HEK293 (cell line): ENCODE measurements around the gene ZKSCAN5.
"Not testable (repeated sequence)": the region's sequence is repeated elsewhere in the genome, so short reads cannot be mapped to it uniquely, and the experiment has no call there.

ENCODE experiments used
- CTCF ChIA-PET: fragments of 350-600 bp; formaldehyde crosslinking; extraction: SDS; loops from one replicate; lab custom pipeline; 2021; ENCODE audit warnings: antibody characterized with exemption; lab: Yijun Ruan, JAX
- POLR2A ChIA-PET: fragments of 300-600 bp; formaldehyde crosslinking; extraction: SDS; loops from one replicate; lab custom pipeline; 2020; ENCODE audit warnings: antibody characterized with exemption, inconsistent platforms; lab: Yijun Ruan, JAX
- H3K27ac ChIP-seq: fragments of 200-500 bp; sonication (Bioruptor generic); 2 replicates; pipeline ENCODE4 v1.5.1; 2014; ENCODE audit warnings: low read depth, low read length, control low read depth, inconsistent platforms; ENCODE audit errors: extremely low read depth
- H3K36me3 ChIP-seq, 2 experiments: fragments of 200-500 bp in 1 of 2; sonication (Bioruptor generic) in 1 of 2; 1 replicate in 1 of 2; 2 replicates in 1 of 2; pipeline ENCODE4 v1.5.1; 2014 to 2017; ENCODE audit warnings: inconsistent platforms in 2 of 2, low read length in 2 of 2; ENCODE audit not compliant: control insufficient read depth in 2 of 2, insufficient read depth in 1 of 2
- H3K4me1 ChIP-seq: fragments of 200-500 bp; sonication (Bioruptor generic); 2 replicates; pipeline ENCODE4 v1.5.1; 2014; ENCODE audit warnings: mild to moderate bottlenecking, low read length, inconsistent platforms; ENCODE audit not compliant: control insufficient read depth, insufficient read depth
- H3K4me3 ChIP-seq: 2 replicates; pipeline ENCODE4 v1.5.1; 2011; ENCODE audit warnings: low read depth, mild to moderate bottlenecking, control low read depth, low read length, moderate library complexity
- H3K9me3 ChIP-seq: fragments of 200-500 bp; sonication (Bioruptor generic); 2 replicates; pipeline ENCODE4 v1.5.1; 2014; ENCODE audit warnings: low read depth, low read length, inconsistent platforms; ENCODE audit not compliant: control insufficient read depth, insufficient read depth
- EGR2 ChIP-seq: fragments of 450-650 bp; formaldehyde crosslinking; IDR thresholded peaks from 2 replicates; pipeline ENCODE4 v1.5.1; 2016; ENCODE audit warnings: low read depth, missing biosample characterization, missing genetic modification characterization
- FEZF1 ChIP-seq: fragments of 450-650 bp; formaldehyde crosslinking; IDR thresholded peaks from 2 replicates; pipeline ENCODE4 v1.5.1; 2016; ENCODE audit warnings: missing biosample characterization, missing genetic modification characterization
- GLIS1 ChIP-seq: fragments of 450-650 bp; formaldehyde crosslinking; IDR thresholded peaks from 2 replicates; pipeline ENCODE4 v1.5.1; 2016; ENCODE audit warnings: missing biosample characterization, missing genetic modification characterization
- GLIS2 ChIP-seq: fragments of 450-650 bp; formaldehyde crosslinking; IDR thresholded peaks from 2 replicates; pipeline ENCODE4 v1.5.1; 2016; ENCODE audit warnings: missing biosample characterization, missing genetic modification characterization
- KLF16 ChIP-seq: fragments of 450-650 bp; formaldehyde crosslinking; IDR thresholded peaks from 2 replicates; pipeline ENCODE4 v1.5.1; 2017; ENCODE audit warnings: missing biosample characterization, missing genetic modification characterization
- KLF7 ChIP-seq: fragments of 450-650 bp; formaldehyde crosslinking; IDR thresholded peaks from 2 replicates; pipeline ENCODE4 v1.5.1; 2016; ENCODE audit warnings: missing biosample characterization, missing genetic modification characterization, borderline replicate concordance
- MYNN ChIP-seq: fragments of 450-650 bp; formaldehyde crosslinking; IDR thresholded peaks from 2 replicates; pipeline ENCODE4 v1.5.1; 2016; ENCODE audit warnings: missing biosample characterization, missing genetic modification characterization, borderline replicate concordance
- PRDM1 ChIP-seq: fragments of 450-650 bp; formaldehyde crosslinking; IDR thresholded peaks from 2 replicates; pipeline ENCODE4; 2016; ENCODE audit warnings: missing biosample characterization, missing genetic modification characterization
- SP2 ChIP-seq: fragments of 450-650 bp; formaldehyde crosslinking; IDR thresholded peaks from 2 replicates; pipeline ENCODE4 v1.5.1; 2016; ENCODE audit warnings: missing biosample characterization, missing genetic modification characterization
- SP3 ChIP-seq: fragments of 450-650 bp; formaldehyde crosslinking; IDR thresholded peaks from 2 replicates; pipeline ENCODE4 v1.5.1; 2016; ENCODE audit warnings: missing biosample characterization, missing genetic modification characterization
- TCF7L2 ChIP-seq: IDR thresholded peaks from 2 replicates; pipeline ENCODE4 v1.6.1; 2011; ENCODE audit warnings: low read depth, mild to moderate bottlenecking, inconsistent platforms, low read length, moderate library complexity, borderline replicate concordance
- ZBTB48 ChIP-seq: fragments of 450-650 bp; formaldehyde crosslinking; IDR thresholded peaks from 2 replicates; pipeline ENCODE4 v1.5.1; 2016; ENCODE audit warnings: missing biosample characterization, missing genetic modification characterization
- ZBTB8A ChIP-seq: fragments of 450-650 bp; formaldehyde crosslinking; IDR thresholded peaks from 2 replicates; pipeline ENCODE4 v1.5.1; 2016; ENCODE audit warnings: missing biosample characterization, missing genetic modification characterization
- ZEB2 ChIP-seq: fragments of 450-650 bp; formaldehyde crosslinking; IDR thresholded peaks from 2 replicates; pipeline ENCODE4 v1.5.1; 2016; ENCODE audit warnings: missing biosample characterization, missing genetic modification characterization
- ZFHX2 ChIP-seq: fragments of 450-650 bp; formaldehyde crosslinking; conservative IDR thresholded peaks from 2 replicates; pipeline ENCODE4 v1.5.1; 2016; ENCODE audit warnings: missing biosample characterization, missing genetic modification characterization
- ZFP3 ChIP-seq: fragments of 450-650 bp; formaldehyde crosslinking; IDR thresholded peaks from 2 replicates; pipeline ENCODE4 v1.5.1; 2016; ENCODE audit warnings: low read depth, missing biosample characterization, missing genetic modification characterization
- ZFP69B ChIP-seq: fragments of 450-650 bp; formaldehyde crosslinking; IDR thresholded peaks from 2 replicates; pipeline ENCODE4 v1.5.1; 2016; ENCODE audit warnings: missing biosample characterization, missing genetic modification characterization
- ZNF112 ChIP-seq: fragments of 450-650 bp; formaldehyde crosslinking; IDR thresholded peaks from 2 replicates; pipeline ENCODE4 v1.5.0; 2017; ENCODE audit warnings: missing biosample characterization, missing genetic modification characterization
- ZNF121 ChIP-seq: fragments of 450-650 bp; formaldehyde crosslinking; IDR thresholded peaks from 2 replicates; pipeline ENCODE4 v1.5.1; 2016; ENCODE audit warnings: missing biosample characterization, missing genetic modification characterization
- ZNF16 ChIP-seq: fragments of 450-650 bp; formaldehyde crosslinking; IDR thresholded peaks from 2 replicates; pipeline ENCODE4 v1.5.1; 2016; ENCODE audit warnings: low read depth, missing biosample characterization, missing genetic modification characterization
- ZNF335 ChIP-seq: fragments of 450-650 bp; formaldehyde crosslinking; conservative IDR thresholded peaks from 2 replicates; pipeline ENCODE4 v1.5.1; 2016; ENCODE audit warnings: missing biosample characterization, missing genetic modification characterization
- ZNF391 ChIP-seq: fragments of 450-650 bp; formaldehyde crosslinking; IDR thresholded peaks from 2 replicates; pipeline ENCODE4 v1.5.1; 2016; ENCODE audit warnings: low read depth, missing biosample characterization, missing genetic modification characterization, borderline replicate concordance
- ZNF544 ChIP-seq: fragments of 450-650 bp; formaldehyde crosslinking; IDR thresholded peaks from 2 replicates; pipeline ENCODE4 v1.5.0; 2017; ENCODE audit warnings: missing biosample characterization, missing genetic modification characterization
- ZNF549 ChIP-seq: fragments of 450-650 bp; IDR thresholded peaks from 2 replicates; pipeline ENCODE4 v1.5.1; 2018; ENCODE audit warnings: missing biosample characterization, missing genetic modification characterization, mild to moderate bottlenecking, inconsistent platforms, moderate library complexity
- ZNF623 ChIP-seq: fragments of 450-650 bp; formaldehyde crosslinking; IDR thresholded peaks from 2 replicates; pipeline ENCODE4 v1.5.1; 2016; ENCODE audit warnings: missing biosample characterization, missing genetic modification characterization
- ZNF654 ChIP-seq: fragments of 450-650 bp; formaldehyde crosslinking; IDR thresholded peaks from 2 replicates; pipeline ENCODE4 v1.5.1; 2016; ENCODE audit warnings: low read depth, missing biosample characterization, missing genetic modification characterization
- ZNF776 ChIP-seq: fragments of 450-650 bp; formaldehyde crosslinking; IDR thresholded peaks from 2 replicates; pipeline ENCODE4 v1.5.0; 2017; ENCODE audit warnings: missing biosample characterization, missing genetic modification characterization, borderline replicate concordance
- ZXDB ChIP-seq: fragments of 450-650 bp; formaldehyde crosslinking; IDR thresholded peaks from 2 replicates; pipeline ENCODE4 v1.5.1; 2016; ENCODE audit warnings: missing biosample characterization, missing genetic modification characterization
- TF ChIP-seq, protein P1 (sequence below): sonication (generic); formaldehyde crosslinking; IDR thresholded peaks from 2 replicates; pipeline ENCODE4 v1.8.1; 2022; ENCODE audit warnings: mild to moderate bottlenecking, moderate library complexity, missing genetic modification reagents
- TF ChIP-seq, protein P2 (sequence below): fragments of 450-650 bp; formaldehyde crosslinking; IDR thresholded peaks from 2 replicates; pipeline ENCODE4 v1.5.1; 2016; ENCODE audit warnings: missing biosample characterization, missing genetic modification characterization
- TF ChIP-seq, protein P3 (sequence below): fragments of 450-650 bp; formaldehyde crosslinking; IDR thresholded peaks from 2 replicates; pipeline ENCODE4 v1.5.1; 2017; ENCODE audit warnings: missing biosample characterization, mild to moderate bottlenecking, missing genetic modification characterization, moderate library complexity
- TF ChIP-seq, protein P4 (sequence below): fragments of 450-650 bp; formaldehyde crosslinking; IDR thresholded peaks from 2 replicates; pipeline ENCODE4 v1.5.1; 2016; ENCODE audit warnings: missing biosample characterization, missing genetic modification characterization

Gene ZKSCAN5

DNA sequence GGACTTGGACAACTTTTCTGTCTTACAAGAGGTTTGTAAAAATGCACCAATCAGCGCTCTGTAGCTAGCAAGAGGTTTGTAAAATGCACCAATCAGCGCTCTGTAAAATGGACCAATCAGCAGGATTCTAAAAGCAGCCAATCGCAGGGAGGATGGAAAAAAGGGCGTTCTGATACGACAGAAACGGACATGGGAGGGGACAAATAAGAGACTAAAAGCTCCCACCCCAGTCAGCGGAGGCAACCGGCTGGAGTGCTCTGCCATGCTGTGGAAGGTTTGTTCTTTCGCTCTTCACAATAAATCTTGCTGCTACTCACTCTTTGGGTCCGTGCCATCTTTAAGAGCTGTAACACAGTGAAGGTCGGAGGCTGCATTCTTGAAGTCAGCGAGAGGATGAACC is 3.2 kb upstream of the ZKSCAN5 start:
- ChIA-PET POLR2A (interaction anchor here (0.6 to 1.6 kb wide), 3 partner anchors 14 to 92 kb away, joined by 3 to 4 read pairs (median 3); partner anchors contain the start of genes BUD31 and PDAP1), CTCF (interaction anchor here (1.7 kb wide), 1 partner anchor 24 kb away, joined by 4 read pairs; no protein-coding TSS in a partner anchor)
- H3K4me3 ChIP-seq, H3K27ac ChIP-seq, H3K4me1 ChIP-seq, H3K36me3 ChIP-seq, H3K9me3 ChIP-seq: not testable (repeated sequence)
- TF ChIP-seq SP3 (peak; percentile 29; the same call in 1 of the 2 replicates), SP2 (tag by site-specific recombination) (peak; percentile 76)

DNA sequence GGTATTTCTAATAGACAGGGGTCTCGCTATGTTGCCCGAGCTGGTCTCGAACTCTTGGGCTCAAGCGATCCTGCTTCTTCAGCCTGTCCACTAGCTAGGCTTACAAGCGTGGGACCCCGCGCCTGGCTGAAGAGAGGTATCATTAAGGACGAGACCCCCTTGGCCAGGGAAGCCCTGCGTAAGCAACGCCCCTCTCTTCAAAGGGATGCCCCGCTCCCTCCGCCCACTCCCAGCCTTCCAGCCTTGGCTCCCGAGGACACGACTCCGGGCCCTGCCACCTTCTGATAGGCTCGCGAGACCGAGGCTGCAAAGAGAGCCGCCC is 220 bp upstream of the ZKSCAN5 start:
- Histone ChIP-seq H3K4me3 (peak overlapping the region; percentile 95), H3K9me3 (no peaks in the 10 kb centered on the region), H3K4me1 (no peaks in the 10 kb centered on the region), H3K36me3 (peaks cover 0 to 6% of the 10 kb centered on the region in 2 experiments; a peak in 1 of 3 replicates), H3K27ac (no peak overlapping the region; the same call in 1 of the 2 replicates)
- POLR2A ChIA-PET = interaction anchor here (0.6 to 2.1 kb wide), 19 partner anchors 12 to 1693 kb away, joined by 3 to 26 read pairs (median 5); partner anchors contain the start of genes AP4M1, CPSF4, FAM200A and MCM7
- CTCF ChIA-PET = interaction anchor here (0.7 to 1.1 kb wide), 2 partner anchors 13 to 14 kb away, joined by 3 to 4 read pairs; no protein-coding TSS in a partner anchor
- TF ChIP-seq ZNF16 (tag by site-specific recombination) (peak; percentile 79), KLF16 (0 out of 2 replicates have a peak, but pooled peaks have one; percentile 41), SP2 (tag by site-specific recombination) (peak; percentile 90), GLIS2 (tag by site-specific recombination) (no peak), ZNF335 (tag by site-specific recombination) (peak; percentile 87), ZBTB48 (tag by site-specific recombination) (peak; percentile 76), FEZF1 (tag by site-specific recombination) (no peak; the same call in 1 of the 2 replicates), ZNF549 (tag by site-specific recombination) (no peak), MYNN (tag by site-specific recombination) (no peak), ZXDB (no peak), EGR2 (tag by site-specific recombination) (peak; percentile 68; the same call in 1 of the 2 replicates), TCF7L2 (peak; percentile 87), ZFHX2 (peak; percentile 87), ZNF544 (tag by site-specific recombination) (no peak), ZNF654 (no peak), ZEB2 (peak; percentile 17; the same call in 1 of the 2 replicates), ZNF391 (tag by site-specific recombination) (0 out of 2 replicates have a peak, but pooled peaks have one; percentile 14), GLIS1 (no peak), ZBTB8A (tag by site-specific recombination) (peak; percentile 49; the same call in 1 of the 2 replicates), ZFP3 (tag by site-specific recombination) (no peak), PRDM1 (tag by site-specific recombination) (no peak), ZNF776 (tag by site-specific recombination) (no peak), ZFP69B (tag by site-specific recombination) (no peak), ZNF623 (tag by site-specific recombination) (no peak), KLF7 (peak; percentile 27; the same call in 1 of the 2 replicates), ZNF121 (tag by site-specific recombination) (peak; percentile 85; the same call in 1 of the 2 replicates), ZNF112 (tag by site-specific recombination) (no peak)
- TF ChIP-seq, protein P1, sequence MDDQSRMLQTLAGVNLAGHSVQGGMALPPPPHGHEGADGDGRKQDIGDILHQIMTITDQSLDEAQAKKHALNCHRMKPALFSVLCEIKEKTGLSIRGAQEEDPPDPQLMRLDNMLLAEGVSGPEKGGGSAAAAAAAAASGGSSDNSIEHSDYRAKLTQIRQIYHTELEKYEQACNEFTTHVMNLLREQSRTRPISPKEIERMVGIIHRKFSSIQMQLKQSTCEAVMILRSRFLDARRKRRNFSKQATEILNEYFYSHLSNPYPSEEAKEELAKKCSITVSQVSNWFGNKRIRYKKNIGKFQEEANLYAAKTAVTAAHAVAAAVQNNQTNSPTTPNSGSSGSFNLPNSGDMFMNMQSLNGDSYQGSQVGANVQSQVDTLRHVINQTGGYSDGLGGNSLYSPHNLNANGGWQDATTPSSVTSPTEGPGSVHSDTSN (CRISPR knock-in tag) = no peak
- TF ChIP-seq, protein P2, sequence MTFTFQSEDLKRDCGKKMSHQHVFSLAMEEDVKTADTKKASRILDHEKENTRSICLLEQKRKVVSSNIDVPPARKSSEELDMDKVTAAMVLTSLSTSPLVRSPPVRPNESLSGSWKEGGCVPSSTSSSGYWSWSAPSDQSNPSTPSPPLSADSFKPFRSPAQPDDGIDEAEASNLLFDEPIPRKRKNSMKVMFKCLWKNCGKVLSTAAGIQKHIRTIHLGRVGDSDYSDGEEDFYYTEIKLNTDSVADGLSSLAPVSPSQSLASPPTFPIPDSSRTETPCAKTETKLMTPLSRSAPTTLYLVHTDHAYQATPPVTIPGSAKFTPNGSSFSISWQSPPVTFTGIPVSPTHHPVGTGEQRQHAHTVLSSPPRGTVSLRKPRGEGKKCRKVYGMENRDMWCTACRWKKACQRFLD = no peak
- TF ChIP-seq, protein P3, sequence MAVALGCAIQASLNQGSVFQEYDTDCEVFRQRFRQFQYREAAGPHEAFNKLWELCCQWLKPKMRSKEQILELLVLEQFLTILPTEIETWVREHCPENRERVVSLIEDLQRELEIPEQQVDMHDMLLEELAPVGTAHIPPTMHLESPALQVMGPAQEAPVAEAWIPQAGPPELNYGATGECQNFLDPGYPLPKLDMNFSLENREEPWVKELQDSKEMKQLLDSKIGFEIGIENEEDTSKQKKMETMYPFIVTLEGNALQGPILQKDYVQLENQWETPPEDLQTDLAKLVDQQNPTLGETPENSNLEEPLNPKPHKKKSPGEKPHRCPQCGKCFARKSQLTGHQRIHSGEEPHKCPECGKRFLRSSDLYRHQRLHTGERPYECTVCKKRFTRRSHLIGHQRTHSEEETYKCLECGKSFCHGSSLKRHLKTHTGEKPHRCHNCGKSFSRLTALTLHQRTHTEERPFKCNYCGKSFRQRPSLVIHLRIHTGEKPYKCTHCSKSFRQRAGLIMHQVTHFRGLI = no peak
- TF ChIP-seq, protein P4, sequence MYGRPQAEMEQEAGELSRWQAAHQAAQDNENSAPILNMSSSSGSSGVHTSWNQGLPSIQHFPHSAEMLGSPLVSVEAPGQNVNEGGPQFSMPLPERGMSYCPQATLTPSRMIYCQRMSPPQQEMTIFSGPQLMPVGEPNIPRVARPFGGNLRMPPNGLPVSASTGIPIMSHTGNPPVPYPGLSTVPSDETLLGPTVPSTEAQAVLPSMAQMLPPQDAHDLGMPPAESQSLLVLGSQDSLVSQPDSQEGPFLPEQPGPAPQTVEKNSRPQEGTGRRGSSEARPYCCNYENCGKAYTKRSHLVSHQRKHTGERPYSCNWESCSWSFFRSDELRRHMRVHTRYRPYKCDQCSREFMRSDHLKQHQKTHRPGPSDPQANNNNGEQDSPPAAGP (tag by site-specific recombination) = 0 out of 2 replicates have a peak, but pooled peaks have one; percentile 11
